ENCODE measurements around the gene CSNK1A1. TPM values are rescaled to one million over a fixed set of nuclear protein-coding genes. Genes with fewer than 3 reads are reported as not detected.
A peak's percentile ranks its signal among the peaks of the same experiment; 100 is the strongest.
"Not testable (repeated sequence)": the region's sequence is repeated elsewhere in the genome, so short reads cannot be mapped to it uniquely, and the experiment has no call there.

The CSNK1A1 gene
- total and polyA plus RNA-seq, 5 experiments from 2014 or later: 133 to 197 (median 143) TPM

DNA sequence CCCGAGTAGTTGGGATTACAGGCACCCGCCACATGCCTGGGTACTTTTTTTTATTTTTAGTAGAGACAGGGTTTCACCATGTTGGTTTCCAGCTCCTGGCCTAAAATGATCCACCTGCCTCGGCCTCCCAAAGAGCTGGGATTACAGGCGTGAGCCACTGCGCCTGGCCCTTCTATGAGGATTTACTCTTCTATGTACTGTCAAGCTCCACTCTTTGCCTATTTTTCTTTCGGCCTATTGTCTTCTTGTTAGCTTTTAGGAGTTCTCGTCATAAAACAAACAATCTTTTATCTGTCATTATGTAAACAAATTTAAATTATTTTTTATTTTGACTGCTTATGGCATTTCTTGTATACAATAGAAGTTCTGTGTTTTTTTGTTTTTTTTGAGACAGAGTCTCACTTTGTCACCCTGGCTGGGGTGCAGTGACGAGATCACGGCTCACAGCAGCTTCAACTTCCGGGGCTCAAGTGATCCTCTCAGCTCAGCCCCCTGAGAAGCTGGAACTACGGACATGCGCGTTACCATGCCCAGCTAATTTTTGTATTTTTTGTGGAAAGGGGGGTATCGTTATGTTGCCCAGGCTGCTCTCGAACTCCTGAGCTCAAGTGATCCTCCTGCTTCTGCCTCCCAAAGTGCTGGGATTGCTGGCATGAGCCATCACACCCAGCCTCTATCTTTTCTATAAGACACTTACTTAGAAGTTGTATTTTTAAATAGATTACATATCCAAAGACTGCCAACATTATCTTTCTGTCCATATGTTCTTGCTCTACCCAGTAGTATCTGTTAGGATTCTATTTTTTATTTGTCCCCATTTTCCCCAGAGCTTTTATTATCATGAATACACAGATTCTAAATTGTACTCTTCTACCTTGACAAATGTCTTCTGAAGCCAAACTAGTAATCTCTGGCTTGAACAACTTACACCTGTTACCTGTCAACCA is 29.2 kb downstream of the CSNK1A1 start:
- POLR2A ChIA-PET: interaction anchor here (0.7 kb wide), 1 partner anchor 223 kb away, joined by 3 read pairs; no protein-coding TSS in a partner anchor
- H3K27me3 Mint-ChIP-seq: no peaks in the 10 kb centered on the region
- DNase-seq: no peak
- no peaks in the 10 kb centered on the region for H3K9me3 Mint-ChIP-seq
- H3K27ac Mint-ChIP-seq: peak overlapping the region; percentile 15 to 92 (median 66)
- peaks cover 3 to 77% (median 24%) of the 10 kb centered on the region in 3 donors for H3K36me3 Mint-ChIP-seq
- H3K4me1 Mint-ChIP-seq: peaks cover 33 to 95% (median 90%) of the 10 kb centered on the region in 4 donors
- peak overlapping the region in 7 of 10 donors; percentile 0 to 51 (median 36) for H3K4me3 Mint-ChIP-seq
- no peak for ATAC-seq

GRCh38 chr5:149519601-149520000 is 31.6 kb downstream of the CSNK1A1 start:
- H3K36me3 Mint-ChIP-seq: peaks cover 3 to 84% (median 23%) of the 10 kb centered on the region in 3 donors
- H3K4me3 Mint-ChIP-seq: peak overlapping the region in 6 of 10 donors; percentile 4 to 63 (median 26)
- ATAC-seq (no peak), DNase-seq (no peak)
- H3K4me1 Mint-ChIP-seq: peaks cover 30 to 93% (median 86%) of the 10 kb centered on the region in 4 donors
- H3K27me3 Mint-ChIP-seq: no peaks in the 10 kb centered on the region
- POLR2A ChIA-PET: interaction anchor here (2.1 kb wide), 1 partner anchor 30 kb away, joined by 7 read pairs; no protein-coding TSS in a partner anchor
- peak overlapping the region in 8 of 10 donors; percentile 10 to 76 (median 60) for H3K27ac Mint-ChIP-seq
- H3K9me3 Mint-ChIP-seq: no peaks in the 10 kb centered on the region

- Mint-ChIP-seq H3K4me1 (peaks cover 26 to 84% (median 77%) of the 10 kb centered on the region in 4 donors), H3K27me3 (no peaks in the 10 kb centered on the region), H3K9me3 (no peaks in the 10 kb centered on the region), H3K27ac (peak overlapping the region in 9 of 10 donors; percentile 21 to 85 (median 60)), H3K36me3 (peaks cover 0 to 80% (median 19%) of the 10 kb centered on the region in 3 donors), H3K4me3 (peak overlapping the region in 8 of 10 donors; percentile 2 to 63 (median 30))
- DNase-seq: no peak
- ATAC-seq: no peak
- POLR2A ChIA-PET: interaction anchor here (2.1 kb wide), 1 partner anchor 31 kb away, joined by 7 read pairs; no protein-coding TSS in a partner anchor
These were observed 32.6 kb downstream of the CSNK1A1 start for GRCh38 chr5:149518620-149519019.

DNA sequence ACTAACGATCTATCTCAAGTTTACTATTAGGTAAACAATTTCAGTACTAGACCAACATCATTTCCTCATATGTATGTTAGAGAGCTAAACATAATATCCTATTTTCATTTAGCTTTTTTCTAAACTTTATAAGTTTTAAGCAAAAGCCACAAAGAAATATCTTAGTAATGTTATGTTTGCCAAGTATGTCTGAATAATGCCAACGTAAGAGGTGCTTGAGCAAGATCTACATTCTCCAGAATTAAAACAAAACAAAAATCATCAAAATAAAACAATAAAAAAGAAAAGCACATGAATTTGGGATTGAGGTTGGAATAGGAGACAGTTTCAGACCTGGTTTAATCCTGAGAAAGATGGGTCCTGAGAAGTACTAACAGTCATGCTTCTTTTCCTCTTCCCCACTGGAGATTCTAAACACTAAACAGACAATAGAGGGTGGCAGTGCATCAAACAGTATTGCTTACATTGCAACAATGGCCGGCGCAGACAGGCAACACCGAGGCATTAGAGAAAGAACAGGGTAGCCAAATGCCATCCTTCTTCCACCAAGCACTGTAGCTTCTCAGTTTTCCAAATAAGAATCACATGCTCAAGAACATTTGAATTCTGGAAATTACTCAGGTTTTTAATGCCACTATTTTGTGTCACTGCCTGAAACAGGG is 33.6 kb downstream of the CSNK1A1 start:
- peak overlapping the region in 3 of 10 donors; percentile 12 to 29 (median 13) for H3K4me3 Mint-ChIP-seq
- peak overlapping the region in 8 of 10 donors; percentile 20 to 84 (median 60) for H3K27ac Mint-ChIP-seq
- no peak for DNase-seq
- peaks cover 0 to 81% (median 13%) of the 10 kb centered on the region in 3 donors for H3K36me3 Mint-ChIP-seq
- POLR2A ChIA-PET: no interaction called here
- H3K4me1 Mint-ChIP-seq: peaks cover 24 to 76% (median 72%) of the 10 kb centered on the region in 4 donors
- no peaks in the 10 kb centered on the region for H3K27me3 Mint-ChIP-seq
- ATAC-seq: peak; percentile 27 to 35
- H3K9me3 Mint-ChIP-seq: no peaks in the 10 kb centered on the region

DNA sequence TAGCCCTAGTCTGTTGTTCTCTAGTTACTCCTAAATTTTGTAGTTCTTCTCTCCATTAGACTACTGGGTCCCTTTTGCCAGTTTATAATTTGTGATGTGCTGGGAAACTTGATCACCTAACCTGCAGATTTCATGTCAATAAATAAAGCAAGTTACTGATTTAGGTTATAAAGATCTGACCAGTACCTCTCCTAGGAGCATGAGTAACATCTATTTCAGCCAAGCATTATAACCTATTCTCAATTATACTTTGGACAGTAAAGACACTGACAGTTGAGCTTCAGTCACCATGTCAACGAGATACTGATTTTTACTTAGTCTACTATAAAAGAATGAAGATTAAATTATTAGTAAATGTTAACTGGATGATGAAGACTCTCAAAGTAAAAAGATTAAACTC is 36.7 kb downstream of the CSNK1A1 start:
- no peaks in the 10 kb centered on the region for H3K27me3 Mint-ChIP-seq
- no peak overlapping the region for H3K4me3 Mint-ChIP-seq
- peak overlapping the region in 5 of 10 donors; percentile 39 to 79 (median 73) for H3K27ac Mint-ChIP-seq
- peaks cover 17 to 46% (median 44%) of the 10 kb centered on the region in 4 donors for H3K4me1 Mint-ChIP-seq
- no peaks in the 10 kb centered on the region for H3K9me3 Mint-ChIP-seq
- DNase-seq (no peak), ATAC-seq (no peak)
- peaks cover 0 to 79% (median 3%) of the 10 kb centered on the region in 3 donors for H3K36me3 Mint-ChIP-seq
- POLR2A ChIA-PET: interaction anchor here (0.6 to 1.7 kb wide), 3 partner anchors 11 to 17 kb away, joined by 4 to 5 read pairs (median 4); no protein-coding TSS in a partner anchor

GRCh38 chr5:149513372-149513947 is 37.8 kb downstream of the CSNK1A1 start:
- Mint-ChIP-seq H3K36me3 (peaks cover 0 to 78% (median 5%) of the 10 kb centered on the region in 3 donors), H3K27ac (peak overlapping the region in 3 of 10 donors; percentile 20 to 47 (median 21))
- not testable (repeated sequence) for H3K27me3 Mint-ChIP-seq

DNA sequence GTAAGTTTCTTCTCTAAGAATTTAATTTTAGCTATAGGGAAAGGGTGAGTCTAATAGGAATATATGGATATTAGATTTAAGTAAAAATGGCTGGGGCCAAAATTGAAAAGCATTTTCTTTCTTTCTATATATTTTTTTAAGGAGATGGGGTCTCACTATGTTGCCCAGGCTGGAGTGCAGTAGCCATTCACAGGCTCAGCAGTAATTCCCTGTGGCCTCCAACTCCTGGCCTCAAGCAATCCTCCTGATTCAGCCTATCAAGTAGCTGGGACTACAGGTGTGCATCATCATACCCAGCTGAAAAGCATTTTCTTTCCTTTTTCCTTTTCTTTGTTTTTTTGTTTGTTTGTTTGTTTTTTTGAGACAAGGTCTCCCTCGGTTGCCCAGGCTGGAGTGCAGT is 41.1 kb downstream of the CSNK1A1 start:
- Mint-ChIP-seq H3K27ac (peak overlapping the region in 4 of 10 donors; percentile 13 to 86 (median 52)), H3K9me3 (no peaks in the 10 kb centered on the region), H3K27me3 (no peaks in the 10 kb centered on the region), H3K36me3 (peaks cover 0 to 85% (median 8%) of the 10 kb centered on the region in 3 donors), H3K4me1 (peaks cover 7 to 20% (median 13%) of the 10 kb centered on the region in 4 donors), H3K4me3 (no peak overlapping the region)
- POLR2A ChIA-PET: no interaction called here
- ATAC-seq (no peak), DNase-seq (no peak)

More at GRCh38 chr5:149513372-149513947, 37.8 kb downstream of the CSNK1A1 start:
- POLR2A ChIA-PET: interaction anchor here (0.7 kb wide), 1 partner anchor 12 kb away, joined by 5 read pairs; no protein-coding TSS in a partner anchor
- H3K4me3 Mint-ChIP-seq, DNase-seq, ATAC-seq, H3K9me3 Mint-ChIP-seq: not testable (repeated sequence)
- H3K4me1 Mint-ChIP-seq: peaks cover 13 to 38% (median 35%) of the 10 kb centered on the region in 4 donors

DNA sequence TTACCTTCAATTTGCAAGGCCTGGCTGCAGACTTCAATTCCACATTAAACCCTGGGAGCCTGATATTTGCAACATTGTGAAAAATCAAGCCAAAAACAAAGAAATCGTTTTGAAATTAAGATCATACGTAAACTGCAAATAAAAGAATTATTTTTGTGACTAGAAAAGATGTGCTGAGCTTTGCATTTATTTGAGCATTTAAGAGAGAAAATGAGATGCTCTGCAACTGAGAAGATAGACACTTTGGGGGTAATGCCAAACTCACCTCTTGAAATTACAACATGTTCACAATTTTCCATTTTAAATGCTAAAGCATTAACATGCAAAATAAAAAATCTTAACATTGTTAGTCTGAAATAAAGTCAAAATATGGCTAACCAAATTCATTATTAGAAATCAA is 46.6 kb downstream of the CSNK1A1 start:
- H3K27me3 Mint-ChIP-seq: no peaks in the 10 kb centered on the region
- H3K27ac Mint-ChIP-seq: no peak overlapping the region
- DNase-seq (no peak), ATAC-seq (no peak)
- H3K36me3 Mint-ChIP-seq: peaks cover 0 to 85% (median 12%) of the 10 kb centered on the region in 3 donors
- H3K4me3 Mint-ChIP-seq: no peak overlapping the region
- no peaks in the 10 kb centered on the region for H3K9me3 Mint-ChIP-seq
- peaks cover 3 to 12% (median 9%) of the 10 kb centered on the region in 4 donors for H3K4me1 Mint-ChIP-seq
- POLR2A ChIA-PET: no interaction called here

GRCh38 chr5:149503006-149503405 is 48.2 kb downstream of the CSNK1A1 start:
- no peak for ATAC-seq
- peaks cover 0 to 6% (median 4%) of the 10 kb centered on the region in 4 donors for H3K4me1 Mint-ChIP-seq
- no peaks in the 10 kb centered on the region for H3K9me3 Mint-ChIP-seq
- DNase-seq: no peak
- POLR2A ChIA-PET: no interaction called here
- no peaks in the 10 kb centered on the region for H3K27me3 Mint-ChIP-seq
- H3K36me3 Mint-ChIP-seq: peaks cover 0 to 83% (median 8%) of the 10 kb centered on the region in 3 donors
- no peak overlapping the region for H3K4me3 Mint-ChIP-seq
- H3K27ac Mint-ChIP-seq: peak overlapping the region in 4 of 10 donors; percentile 19 to 61 (median 27)

- H3K4me1 Mint-ChIP-seq: peaks cover 0 to 3% (median 0%) of the 10 kb centered on the region in 4 donors
- no peaks in the 10 kb centered on the region for H3K9me3 Mint-ChIP-seq
- no peaks in the 10 kb centered on the region for H3K27me3 Mint-ChIP-seq
- POLR2A ChIA-PET: no interaction called here
- peaks cover 0 to 82% (median 8%) of the 10 kb centered on the region in 3 donors for H3K36me3 Mint-ChIP-seq
- H3K27ac Mint-ChIP-seq: peak overlapping the region in 3 of 10 donors; percentile 5 to 65 (median 34)
- DNase-seq (no peak), ATAC-seq (no peak)
- H3K4me3 Mint-ChIP-seq: no peak overlapping the region
These were observed 50.2 kb downstream of the CSNK1A1 start for GRCh38 chr5:149500922-149501582.

DNA sequence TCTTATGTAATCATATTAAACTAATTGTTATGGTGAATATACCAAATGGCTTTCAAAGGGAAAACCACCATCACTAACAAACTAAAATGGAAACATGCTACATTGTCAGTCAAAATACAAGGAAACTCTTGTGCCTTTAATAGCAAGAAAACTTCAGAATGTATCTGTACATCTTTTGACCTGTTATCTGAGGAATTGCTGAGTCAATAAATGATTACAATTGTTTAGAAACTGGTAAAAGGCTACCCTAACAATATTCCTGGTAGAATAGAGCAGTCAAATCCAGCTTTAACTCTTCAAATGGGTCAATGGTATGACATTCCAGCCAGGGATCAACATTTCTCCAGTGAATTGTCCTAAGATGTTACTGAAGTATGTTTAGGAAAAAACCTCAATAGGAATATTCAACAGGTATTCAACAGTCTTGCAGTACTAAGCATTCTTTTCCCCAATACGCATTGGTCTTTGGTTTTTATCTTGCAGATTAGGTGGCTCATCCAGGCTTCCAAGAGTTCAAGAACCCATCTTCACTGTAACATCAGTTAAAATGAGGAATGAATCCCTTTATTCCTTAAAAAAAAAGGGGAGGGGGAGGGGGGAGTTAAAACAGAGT is 52.4 kb downstream of the CSNK1A1 start:
- POLR2A ChIA-PET: no interaction called here
- Mint-ChIP-seq H3K27ac (no peak overlapping the region), H3K4me1 (peaks cover 0 to 3% (median 0%) of the 10 kb centered on the region in 4 donors), H3K36me3 (peaks cover 0 to 75% (median 15%) of the 10 kb centered on the region in 3 donors), H3K4me3 (no peak overlapping the region), H3K9me3 (no peaks in the 10 kb centered on the region), H3K27me3 (no peaks in the 10 kb centered on the region)
- DNase-seq (no peak), ATAC-seq (no peak)

Measured in naive thymus-derived CD8-positive, alpha-beta T cell (primary cell).